T-cell (primary cell): ENCODE measurements around the gene ALDH1A2. TPM values are rescaled to one million over a fixed set of nuclear protein-coding genes. Genes with fewer than 3 reads are reported as not detected.

ENCODE experiments used
- ATAC-seq, 4 experiments: fragments of 200-7000 bp in 3 of 4; fragments of 150-1000 bp in 1 of 4; cut with Tn5 transposase; replicated peaks in 1 of 4; 1 replicate in 3 of 4; 2 replicates in 1 of 4; pipeline ENCODE4 v1.10.0; 2021; ENCODE audit warnings: moderate library complexity in 3 of 4, mild to moderate bottlenecking in 2 of 4, moderate number of reproducible peaks in 1 of 4
- CTCF ChIA-PET, 2 donors: fragments of 300-600 bp; sonication (Branson Sonifier 250); formaldehyde crosslinking; loops; one replicate each; lab custom pipeline; 2022; ENCODE audit warnings: antibody characterized with exemption in 2 of 2; lab: Charles Lee
- POLR2A ChIA-PET, 2 donors: fragments of 300-600 bp; sonication (Branson Sonifier 250); formaldehyde crosslinking; loops; one replicate each; lab custom pipeline; 2022; ENCODE audit warnings: antibody characterized with exemption in 2 of 2; lab: Charles Lee
- DNase-seq, 35 experiments: peaks; one replicate each; pipeline versions ENCODE4 v3.0.0 to v3.0.0-alpha.2; 2013 to 2023
- H3K27ac ChIP-seq: one replicate; pipeline ENCODE4 v1.5.1; 2013; ENCODE audit warnings: low read length
- H3K27me3 ChIP-seq, 2 experiments: replicated peaks in 1 of 2; 1 replicate in 1 of 2; 2 replicates in 1 of 2; pipeline versions ENCODE4 v1.6.1 to v1.7.0; 2013; ENCODE audit warnings: low read length in 1 of 2, mixed read lengths in 1 of 2; ENCODE audit not compliant: control insufficient read depth in 2 of 2, insufficient read depth in 2 of 2; ENCODE audit errors: extremely low read depth in 1 of 2
- H3K36me3 ChIP-seq, 2 donors: 1 replicate in 1 of 2; 2 replicates in 1 of 2; pipeline versions ENCODE4 v1.6.1 to v1.7.0; 2013; ENCODE audit warnings: low read length in 1 of 2; ENCODE audit not compliant: control insufficient read depth in 2 of 2, insufficient read depth in 1 of 2; ENCODE audit errors: extremely low read depth in 1 of 2
- H3K4me1 ChIP-seq, 2 experiments: 1 replicate in 1 of 2; 2 replicates in 1 of 2; pipeline versions ENCODE4 v1.6.1 to v1.7.0; 2013; ENCODE audit warnings: low read length in 2 of 2, mixed read lengths in 1 of 2; ENCODE audit not compliant: insufficient read depth in 2 of 2, control insufficient read depth in 1 of 2; ENCODE audit errors: extremely low read depth in 1 of 2
- H3K4me3 ChIP-seq, 2 donors: 1 replicate in 1 of 2; 2 replicates in 1 of 2; pipeline versions ENCODE4 v1.5.1 to v1.7.0; 2013; ENCODE audit warnings: mild to moderate bottlenecking in 2 of 2, low read length in 1 of 2, moderate library complexity in 1 of 2; ENCODE audit not compliant: control insufficient read depth in 1 of 2; ENCODE audit errors: extremely low read depth in 1 of 2
- H3K9me3 ChIP-seq: 2 replicates; pipeline ENCODE4 v1.7.0; 2013
- H3K27ac Mint-ChIP-seq, 2 donors: one replicate each; pipeline ENCODE4 v1.8.0; 2020 to 2021; ENCODE audit warnings: mild to moderate bottlenecking in 2 of 2, mixed read lengths in 2 of 2
- H3K27me3 Mint-ChIP-seq, 2 donors: one replicate each; pipeline ENCODE4 v1.8.0; 2021 to 2022; ENCODE audit warnings: mixed read lengths in 2 of 2
- H3K36me3 Mint-ChIP-seq: one replicate; pipeline ENCODE4 v1.8.0; 2021; ENCODE audit warnings: mixed read lengths
- H3K4me1 Mint-ChIP-seq, 3 donors: one replicate each; pipeline ENCODE4 v1.8.0; 2020 to 2022; ENCODE audit warnings: mixed read lengths in 3 of 3, mild to moderate bottlenecking in 1 of 3
- H3K4me3 Mint-ChIP-seq, 3 donors: one replicate each; pipeline ENCODE4 v1.8.0; 2020 to 2022; ENCODE audit warnings: mild to moderate bottlenecking in 3 of 3, mixed read lengths in 3 of 3, moderate library complexity in 3 of 3
- H3K9me3 Mint-ChIP-seq, 3 donors: one replicate each; pipeline ENCODE4 v1.8.0; 2020 to 2022; ENCODE audit warnings: mixed read lengths in 3 of 3
- WGBS: methylation state at CpG from one replicate; pipeline ENCODE4 v1.1.5; 2013; ENCODE audit warnings: missing lambda C conversion rate; ENCODE audit not compliant: insufficient coverage; 5-methylcytosine and 5-hydroxymethylcytosine counted together
- total RNA-seq, 35 experiments: library from RNA in 6 of 35; stranded (reverse) in 6 of 35; fragments of 120-200 nt in 1 of 35; gene quantifications; one replicate each; pipeline versions ENCODE4 v1.2.1 to v1.2.4 and lab custom pipeline; 2013 to 2026

The ALDH1A2 gene
- total RNA-seq, 5 donors from 2014 or later (not counting 1 experiment from before 2014, with no cell fraction given): 0.47 to 0.95 (median 0.73) TPM; not detected in 2

DNA sequence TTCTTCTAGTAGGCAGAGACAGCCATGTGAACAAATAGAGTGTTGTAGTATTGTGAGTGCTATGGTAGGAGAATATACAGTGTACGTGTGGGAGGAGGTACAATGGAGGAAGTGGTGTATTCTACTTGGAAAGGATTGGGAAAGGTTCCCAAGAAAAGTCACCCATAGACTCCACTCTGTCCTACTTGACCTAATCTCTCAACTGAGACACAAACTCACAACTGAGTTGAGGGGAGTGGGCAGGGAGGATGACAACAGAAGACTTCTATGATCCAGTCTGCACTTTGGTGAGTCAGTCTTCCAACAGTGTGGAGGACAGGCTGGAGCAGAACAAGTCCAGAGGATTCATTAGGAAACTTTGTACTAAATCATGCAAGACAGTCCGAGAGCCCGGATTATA, 43.9 kb upstream of the ALDH1A2 start:
- H3K27ac Mint-ChIP-seq: no peak overlapping the region
- Histone ChIP-seq H3K27ac (no peak overlapping the region), H3K9me3 (no peaks in the 10 kb centered on the region), H3K4me1 (no peaks in the 10 kb centered on the region), H3K27me3 (peaks cover 0 to 9% of the 10 kb centered on the region in 2 experiments), H3K36me3 (no peaks in the 10 kb centered on the region), H3K4me3 (no peak overlapping the region)
- H3K4me1 Mint-ChIP-seq: no peaks in the 10 kb centered on the region
- ChIA-PET POLR2A (no interaction called here), CTCF (no interaction called here)
- no peak for DNase-seq
- ATAC-seq: no peak
- WGBS: 90% methylated on average over 2 of the region's 3 CpGs
- H3K9me3 Mint-ChIP-seq: no peaks in the 10 kb centered on the region
- H3K36me3 Mint-ChIP-seq: no peaks in the 10 kb centered on the region
- no peak overlapping the region for H3K4me3 Mint-ChIP-seq
- H3K27me3 Mint-ChIP-seq: peaks cover 19 to 34% of the 10 kb centered on the region in 2 donors

- ATAC-seq: no peak
- peaks cover 17 to 32% of the 10 kb centered on the region in 2 donors for H3K27me3 Mint-ChIP-seq
- H3K9me3 Mint-ChIP-seq: peaks cover 0 to 3% (median 0%) of the 10 kb centered on the region in 3 donors
- POLR2A ChIA-PET: no interaction called here
- DNase-seq: no peak
- CTCF ChIA-PET: no interaction called here
- Histone ChIP-seq H3K9me3 (no peaks in the 10 kb centered on the region), H3K4me3 (no peak overlapping the region), H3K36me3 (no peaks in the 10 kb centered on the region), H3K4me1 (no peaks in the 10 kb centered on the region), H3K27ac (no peak overlapping the region), H3K27me3 (peaks cover 0 to 9% of the 10 kb centered on the region in 2 experiments)
- 71% methylated on average over 2 of the region's 2 CpGs for WGBS
- no peak overlapping the region for H3K27ac Mint-ChIP-seq
- H3K4me1 Mint-ChIP-seq: no peaks in the 10 kb centered on the region
- H3K36me3 Mint-ChIP-seq: no peaks in the 10 kb centered on the region
- H3K4me3 Mint-ChIP-seq: no peak overlapping the region
Measured at GRCh38 chr15:58108117-58108516, 42.6 kb upstream of the ALDH1A2 start.

DNA sequence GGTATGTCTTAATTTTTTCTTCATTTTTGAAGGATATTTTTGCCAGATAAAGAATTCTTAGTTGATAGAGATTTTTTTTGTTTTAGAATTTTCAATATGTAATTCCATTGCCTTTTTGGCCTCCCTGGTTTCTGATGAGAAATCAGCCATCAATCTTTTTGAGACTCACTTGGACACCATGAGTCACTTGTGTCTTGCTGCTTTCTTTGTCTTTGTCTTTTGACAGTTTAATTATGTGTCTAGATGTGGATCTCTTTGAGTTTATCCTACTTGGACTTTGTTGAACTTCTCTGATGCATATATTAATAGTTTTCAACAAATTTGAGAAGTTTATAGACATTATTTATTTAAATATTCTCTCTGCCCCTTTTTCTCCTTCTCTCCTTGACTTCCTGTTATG, 38.0 kb upstream of the ALDH1A2 start:
- Histone ChIP-seq H3K4me3 (no peak overlapping the region), H3K27me3 (peaks cover 0 to 4% of the 10 kb centered on the region in 2 experiments), H3K4me1 (no peaks in the 10 kb centered on the region), H3K36me3 (no peaks in the 10 kb centered on the region), H3K27ac (no peak overlapping the region), H3K9me3 (no peaks in the 10 kb centered on the region)
- ATAC-seq: no peak
- H3K27me3 Mint-ChIP-seq: peaks cover 26 to 48% of the 10 kb centered on the region in 2 donors
- ChIA-PET CTCF (no interaction called here), POLR2A (no interaction called here)
- H3K4me1 Mint-ChIP-seq: no peaks in the 10 kb centered on the region
- H3K9me3 Mint-ChIP-seq: peaks cover 0 to 3% (median 0%) of the 10 kb centered on the region in 3 donors
- no peak overlapping the region for H3K4me3 Mint-ChIP-seq
- no peak for DNase-seq
- no peak overlapping the region for H3K27ac Mint-ChIP-seq
- H3K36me3 Mint-ChIP-seq: no peaks in the 10 kb centered on the region

GRCh38 chr15:58096529-58097084, 31.1 kb upstream of the ALDH1A2 start:
- POLR2A ChIA-PET: no interaction called here
- H3K9me3 Mint-ChIP-seq: peaks cover 0 to 3% (median 0%) of the 10 kb centered on the region in 3 donors
- H3K4me3 ChIP-seq: no peak overlapping the region

GRCh38 chr15:58095415-58095814, 29.9 kb upstream of the ALDH1A2 start:
- H3K4me1 Mint-ChIP-seq: no peaks in the 10 kb centered on the region
- no peak overlapping the region for H3K27ac Mint-ChIP-seq
- no peaks in the 10 kb centered on the region for H3K4me1 ChIP-seq
- H3K27ac ChIP-seq: no peak overlapping the region
- no peak for DNase-seq
- ChIA-PET POLR2A (no interaction called here), CTCF (no interaction called here)
- no peaks in the 10 kb centered on the region for H3K9me3 ChIP-seq
- WGBS: no CpG with 5 or more reads among the region's 2 CpGs
- H3K9me3 Mint-ChIP-seq: peaks cover 0 to 3% (median 0%) of the 10 kb centered on the region in 3 donors
- no peaks in the 10 kb centered on the region for H3K27me3 ChIP-seq
- no peaks in the 10 kb centered on the region for H3K36me3 ChIP-seq
- no peak for ATAC-seq
- no peak overlapping the region for H3K4me3 Mint-ChIP-seq
- H3K36me3 Mint-ChIP-seq: no peaks in the 10 kb centered on the region
- peaks cover 15 to 19% of the 10 kb centered on the region in 2 donors for H3K27me3 Mint-ChIP-seq
- no peak overlapping the region for H3K4me3 ChIP-seq

More at GRCh38 chr15:58096529-58097084, 31.1 kb upstream of the ALDH1A2 start:
- DNase-seq: no peak
- no peaks in the 10 kb centered on the region for H3K4me1 ChIP-seq
- ATAC-seq: no peak
- H3K36me3 Mint-ChIP-seq: no peaks in the 10 kb centered on the region
- H3K27ac ChIP-seq: no peak overlapping the region
- peaks cover 22 to 24% of the 10 kb centered on the region in 2 donors for H3K27me3 Mint-ChIP-seq
- no peaks in the 10 kb centered on the region for H3K9me3 ChIP-seq
- no peak overlapping the region for H3K4me3 Mint-ChIP-seq
- WGBS: no CpG with 5 or more reads among the region's 6 CpGs
- no peaks in the 10 kb centered on the region for H3K36me3 ChIP-seq
- H3K27ac Mint-ChIP-seq: no peak overlapping the region
- CTCF ChIA-PET: no interaction called here
- H3K27me3 ChIP-seq: no peaks in the 10 kb centered on the region
- H3K4me1 Mint-ChIP-seq: no peaks in the 10 kb centered on the region

DNA sequence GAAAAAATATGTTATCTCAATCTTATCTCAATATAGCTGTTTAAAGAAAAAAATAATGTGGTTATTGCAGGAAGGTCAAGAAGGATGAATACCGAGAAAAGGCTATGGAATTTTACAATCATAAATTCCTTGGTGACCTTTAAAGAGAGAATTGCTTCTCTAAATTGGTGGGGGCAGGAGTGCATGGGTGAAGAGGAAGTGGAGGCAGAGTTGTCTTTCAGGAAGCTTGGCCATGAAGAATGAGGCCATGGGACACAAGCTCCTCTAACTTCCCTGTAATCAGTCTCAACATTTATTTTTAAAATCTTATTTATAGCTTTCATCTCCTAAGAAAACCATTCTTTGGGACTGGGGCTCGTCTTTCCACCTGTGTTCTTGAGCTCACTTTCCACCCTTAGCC, 22.4 kb upstream of the ALDH1A2 start:
- CTCF ChIA-PET: no interaction called here

More for the DNA sequence above, 22.4 kb upstream of the ALDH1A2 start:
- Histone ChIP-seq H3K27ac (no peak overlapping the region), H3K9me3 (no peaks in the 10 kb centered on the region), H3K36me3 (no peaks in the 10 kb centered on the region), H3K4me3 (no peak overlapping the region), H3K4me1 (no peaks in the 10 kb centered on the region), H3K27me3 (peaks cover 0 to 4% of the 10 kb centered on the region in 2 experiments)
- Mint-ChIP-seq H3K27ac (no peak overlapping the region), H3K9me3 (peaks cover 0 to 10% (median 0%) of the 10 kb centered on the region in 3 donors), H3K36me3 (no peaks in the 10 kb centered on the region), H3K27me3 (peaks cover 33 to 50% of the 10 kb centered on the region in 2 donors), H3K4me1 (no peaks in the 10 kb centered on the region), H3K4me3 (no peak overlapping the region)
- ATAC-seq (no peak), DNase-seq (no peak)
- POLR2A ChIA-PET: no interaction called here
- 38% methylated on average over 1 of the region's 2 CpGs for WGBS
